ENCODE data around the gene LY6G5B. TPM values are rescaled to one million over a fixed set of nuclear protein-coding genes. Genes with fewer than 3 reads are reported as not detected.

LY6G5B gene
- total RNA-seq, 2 experiments from 2014 or later, result 27.0 to 28.0 TPM

GRCh38 chr6:31631681-31632278, 38.0 kb upstream of the LY6G5B start:
- Histone ChIP-seq H3K36me3 (ENCODE audit: insufficient read depth, low read length) (peaks cover 100% of the 10 kb centered on the region), H3K27ac (ENCODE audit: low read depth in 1 of 2, low read length in 2 of 2) (no peak overlapping the region), H3K9me3 (ENCODE audit: control insufficient read depth in 1 of 2, insufficient read depth in 1 of 2, low read length in 2 of 2) (no peaks in the 10 kb centered on the region), H3K27me3 (ENCODE audit: control insufficient read depth in 1 of 2, insufficient read depth in 2 of 2, low read length in 2 of 2) (no peaks in the 10 kb centered on the region), H3K4me3 (ENCODE audit: low read length) (no peak overlapping the region), H3K4me1 (ENCODE audit: insufficient read depth, low read length) (peaks cover 2% of the 10 kb centered on the region)
- Mint-ChIP-seq H3K27ac (no peak overlapping the region), H3K4me1 (ENCODE audit: low read depth) (no peaks in the 10 kb centered on the region), H3K36me3 (ENCODE audit: low read depth) (peaks cover 99% of the 10 kb centered on the region), H3K4me3 (no peak overlapping the region), H3K27me3 (no peaks in the 10 kb centered on the region), H3K9me3 (no peaks in the 10 kb centered on the region)
- ChIA-PET POLR2A (no interaction called here), CTCF (no interaction called here)
- ATAC-seq (ENCODE audit: poor library complexity), result peak; percentile 30
- TF ChIP-seq, protein P1, sequence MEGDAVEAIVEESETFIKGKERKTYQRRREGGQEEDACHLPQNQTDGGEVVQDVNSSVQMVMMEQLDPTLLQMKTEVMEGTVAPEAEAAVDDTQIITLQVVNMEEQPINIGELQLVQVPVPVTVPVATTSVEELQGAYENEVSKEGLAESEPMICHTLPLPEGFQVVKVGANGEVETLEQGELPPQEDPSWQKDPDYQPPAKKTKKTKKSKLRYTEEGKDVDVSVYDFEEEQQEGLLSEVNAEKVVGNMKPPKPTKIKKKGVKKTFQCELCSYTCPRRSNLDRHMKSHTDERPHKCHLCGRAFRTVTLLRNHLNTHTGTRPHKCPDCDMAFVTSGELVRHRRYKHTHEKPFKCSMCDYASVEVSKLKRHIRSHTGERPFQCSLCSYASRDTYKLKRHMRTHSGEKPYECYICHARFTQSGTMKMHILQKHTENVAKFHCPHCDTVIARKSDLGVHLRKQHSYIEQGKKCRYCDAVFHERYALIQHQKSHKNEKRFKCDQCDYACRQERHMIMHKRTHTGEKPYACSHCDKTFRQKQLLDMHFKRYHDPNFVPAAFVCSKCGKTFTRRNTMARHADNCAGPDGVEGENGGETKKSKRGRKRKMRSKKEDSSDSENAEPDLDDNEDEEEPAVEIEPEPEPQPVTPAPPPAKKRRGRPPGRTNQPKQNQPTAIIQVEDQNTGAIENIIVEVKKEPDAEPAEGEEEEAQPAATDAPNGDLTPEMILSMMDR (IDR thresholded peaks at IDR 0.05), result no peak
- no peak for DNase-seq
- intact Hi-C loops (cut with DNase I, micrococcal nuclease), result no loop called here

DNA sequence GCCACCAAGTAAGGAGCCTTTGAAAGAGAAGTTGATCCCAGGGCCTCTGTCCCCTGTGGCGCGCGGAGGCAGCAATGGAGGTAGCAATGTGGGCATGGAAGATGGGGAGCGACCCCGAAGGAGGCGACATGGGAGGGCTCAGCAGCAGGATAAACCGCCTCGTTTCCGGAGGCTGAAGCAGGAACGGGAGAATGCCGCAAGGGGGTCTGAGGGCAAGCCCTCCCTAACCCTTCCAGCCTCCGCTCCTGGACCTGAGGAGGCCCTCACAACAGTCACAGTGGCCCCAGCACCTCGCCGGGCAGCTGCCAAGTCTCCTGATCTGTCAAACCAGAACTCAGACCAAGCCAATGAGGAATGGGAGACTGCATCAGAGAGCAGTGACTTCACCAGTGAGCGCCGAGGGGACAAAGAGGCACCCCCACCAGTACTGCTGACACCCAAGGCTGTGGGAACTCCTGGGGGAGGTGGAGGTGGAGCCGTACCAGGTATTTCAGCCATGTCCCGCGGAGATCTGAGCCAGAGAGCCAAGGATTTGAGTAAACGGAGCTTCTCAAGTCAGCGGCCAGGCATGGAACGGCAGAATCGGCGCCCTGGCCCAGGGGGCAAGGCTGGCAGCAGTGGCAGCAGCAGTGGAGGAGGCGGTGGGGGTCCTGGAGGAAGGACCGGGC, 37.4 kb upstream of the LY6G5B start:
- no peaks in the 10 kb centered on the region for H3K27me3 ChIP-seq (ENCODE audit: control insufficient read depth in 1 of 2, insufficient read depth in 2 of 2, low read length in 2 of 2)
- TF ChIP-seq, protein P1 (IDR thresholded peaks at IDR 0.05), result no peak
- DNase-seq (no peak), ATAC-seq (ENCODE audit: poor library complexity) (no peak)
- H3K9me3 Mint-ChIP-seq, result no peaks in the 10 kb centered on the region
- CTCF ChIA-PET, result no interaction called here
- no peaks in the 10 kb centered on the region for H3K27me3 Mint-ChIP-seq
- intact Hi-C loops (cut with DNase I, micrococcal nuclease), result no loop called here
- H3K27ac Mint-ChIP-seq, result no peak overlapping the region
- no peak overlapping the region for H3K27ac ChIP-seq (ENCODE audit: low read depth in 1 of 2, low read length in 2 of 2)
- no peaks in the 10 kb centered on the region for H3K4me1 Mint-ChIP-seq (ENCODE audit: low read depth)
- peaks cover 2% of the 10 kb centered on the region for H3K4me1 ChIP-seq (ENCODE audit: insufficient read depth, low read length)
- H3K9me3 ChIP-seq (ENCODE audit: control insufficient read depth in 1 of 2, insufficient read depth in 1 of 2, low read length in 2 of 2), result no peaks in the 10 kb centered on the region
- POLR2A ChIA-PET, result no interaction called here
- no peak overlapping the region for H3K4me3 Mint-ChIP-seq
- peaks cover 100% of the 10 kb centered on the region for H3K36me3 ChIP-seq (ENCODE audit: insufficient read depth, low read length)
- H3K36me3 Mint-ChIP-seq (ENCODE audit: low read depth), result peaks cover 99% of the 10 kb centered on the region
- H3K4me3 ChIP-seq (ENCODE audit: low read length), result no peak overlapping the region

DNA sequence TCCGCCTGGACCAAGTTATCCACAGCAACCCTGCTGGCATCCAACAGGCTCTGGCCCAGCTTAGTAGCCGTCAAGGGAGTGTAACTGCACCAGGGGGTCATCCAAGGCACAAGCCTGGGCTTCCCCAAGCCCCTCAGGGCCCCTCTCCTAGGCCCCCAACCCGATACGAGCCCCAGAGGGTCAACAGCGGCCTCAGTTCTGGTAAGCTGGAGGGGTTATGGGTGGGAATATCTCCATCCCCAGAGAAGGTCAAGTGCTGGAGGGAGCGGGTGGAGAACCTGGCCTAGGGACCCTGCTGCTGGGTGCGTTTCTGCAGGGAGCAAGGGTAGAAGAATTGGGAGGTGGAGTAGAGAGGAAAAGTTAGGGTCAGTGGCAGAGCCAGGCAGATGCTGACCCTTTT, 36.3 kb upstream of the LY6G5B start:
- Mint-ChIP-seq H3K4me3 (no peak overlapping the region), H3K27me3 (no peaks in the 10 kb centered on the region), H3K36me3 (ENCODE audit: low read depth) (peaks cover 96% of the 10 kb centered on the region), H3K4me1 (ENCODE audit: low read depth) (no peaks in the 10 kb centered on the region), H3K27ac (no peak overlapping the region), H3K9me3 (no peaks in the 10 kb centered on the region)
- Histone ChIP-seq H3K4me3 (ENCODE audit: low read length) (no peak overlapping the region), H3K36me3 (ENCODE audit: insufficient read depth, low read length) (peaks cover 98% of the 10 kb centered on the region), H3K4me1 (ENCODE audit: insufficient read depth, low read length) (peaks cover 2% of the 10 kb centered on the region), H3K27me3 (ENCODE audit: control insufficient read depth in 1 of 2, insufficient read depth in 2 of 2, low read length in 2 of 2) (no peaks in the 10 kb centered on the region), H3K9me3 (ENCODE audit: control insufficient read depth in 1 of 2, insufficient read depth in 1 of 2, low read length in 2 of 2) (no peaks in the 10 kb centered on the region), H3K27ac (ENCODE audit: low read depth in 1 of 2, low read length in 2 of 2) (no peak overlapping the region)
- ChIA-PET CTCF (no interaction called here), POLR2A (no interaction called here)
- DNase-seq (no peak), ATAC-seq (ENCODE audit: poor library complexity) (no peak)
- TF ChIP-seq, protein P1 (IDR thresholded peaks at IDR 0.05), result no peak
- intact Hi-C loops (cut with DNase I, micrococcal nuclease), result no loop called here
